SU-DHL-6 (cell line): ENCODE measurements around the gene GNAS.

Experiments
- H2AFZ ChIP-seq: fragments of 200-600 bp; sonication (generic); 2 replicates; pipeline ENCODE4 v1.6.1; 2014; ENCODE audit warnings: low read depth, mild to moderate bottlenecking, moderate library complexity, mixed read lengths, antibody characterized with exemption, low read length; ENCODE audit not compliant: severe bottlenecking
- H3F3A ChIP-seq: fragments of 200-600 bp; shearing (Covaris generic); 2 replicates; pipeline ENCODE4 v1.6.0; 2016; ENCODE audit warnings: antibody characterized with exemption, mild to moderate bottlenecking; ENCODE audit not compliant: insufficient read depth
- H3K27ac ChIP-seq: fragments of 200-600 bp; sonication (generic); 2 replicates; pipeline ENCODE4 v1.5.1; 2016; ENCODE audit warnings: low read depth, mild to moderate bottlenecking, low read length, moderate library complexity, mixed read lengths
- H3K27me3 ChIP-seq: fragments of 200-600 bp; sonication (generic), shearing (Covaris generic); 2 replicates; pipeline ENCODE4 v1.6.0; 2014; ENCODE audit warnings: mild to moderate bottlenecking, low read length
- H3K36me3 ChIP-seq: fragments of 200-600 bp; sonication (generic); 2 replicates; pipeline ENCODE4 v1.6.1; 2014; ENCODE audit warnings: mild to moderate bottlenecking, low read length, mixed read lengths
- H3K4me2 ChIP-seq: fragments of 300-600, 200-600 bp; shearing (Covaris generic), sonication (generic); 2 replicates; pipeline ENCODE4 v1.6.0; 2014; ENCODE audit warnings: low read length, low read depth, mild to moderate bottlenecking; ENCODE audit not compliant: poor library complexity, severe bottlenecking
- H3K4me3 ChIP-seq: fragments of 200-600 bp; sonication (generic); 2 replicates; pipeline ENCODE4 v1.5.1; 2014; ENCODE audit warnings: antibody characterized with exemption, low read length, mild to moderate bottlenecking, mixed read lengths; ENCODE audit not compliant: insufficient read depth, poor library complexity, severe bottlenecking
- H3K79me2 ChIP-seq: fragments of 200-600 bp; sonication (generic); 2 replicates; pipeline ENCODE4 v1.6.1; 2014; ENCODE audit warnings: mild to moderate bottlenecking, low read length, moderate library complexity; ENCODE audit not compliant: insufficient read depth
- H3K9ac ChIP-seq: fragments of 200-600 bp; sonication (generic); 2 replicates; pipeline ENCODE4 v1.7.0; 2014; ENCODE audit warnings: mild to moderate bottlenecking, low read length
- H3K9me2 ChIP-seq: fragments of 200-600 bp; sonication (generic); replicated peaks from 2 replicates; pipeline ENCODE4 v1.6.1; 2014; ENCODE audit warnings: low read length; ENCODE audit not compliant: insufficient read depth
- H3K9me3 ChIP-seq: fragments of 200-600 bp; sonication (generic); 2 replicates; pipeline ENCODE4 v1.6.1; 2014; ENCODE audit warnings: low read length, mixed read lengths; ENCODE audit not compliant: insufficient read depth
- H4K20me1 ChIP-seq: fragments of 200-600 bp; sonication (generic); 2 replicates; pipeline ENCODE4 v1.6.1; 2014; ENCODE audit warnings: low read depth, mild to moderate bottlenecking, antibody characterized with exemption, low read length, moderate library complexity, mixed read lengths
- EZH2phosphoT487 ChIP-seq: fragments of 200-600 bp; sonication (generic), shearing (Covaris generic); conservative IDR thresholded peaks from 2 replicates; pipeline ENCODE4 v1.6.1; 2018; ENCODE audit warnings: mild to moderate bottlenecking, antibody characterized with exemption, low read length, moderate library complexity, mixed read lengths
- TF ChIP-seq, protein P1 (sequence below): fragments of 200-600 bp; sonication (generic); IDR thresholded peaks from one replicate; pipeline ENCODE4 v1.5.1; 2017; ENCODE audit warnings: antibody characterized with exemption, mild to moderate bottlenecking, low read length, moderate library complexity; ENCODE audit not compliant: insufficient read depth, poor library complexity, severe bottlenecking

The GNAS gene

DNA sequence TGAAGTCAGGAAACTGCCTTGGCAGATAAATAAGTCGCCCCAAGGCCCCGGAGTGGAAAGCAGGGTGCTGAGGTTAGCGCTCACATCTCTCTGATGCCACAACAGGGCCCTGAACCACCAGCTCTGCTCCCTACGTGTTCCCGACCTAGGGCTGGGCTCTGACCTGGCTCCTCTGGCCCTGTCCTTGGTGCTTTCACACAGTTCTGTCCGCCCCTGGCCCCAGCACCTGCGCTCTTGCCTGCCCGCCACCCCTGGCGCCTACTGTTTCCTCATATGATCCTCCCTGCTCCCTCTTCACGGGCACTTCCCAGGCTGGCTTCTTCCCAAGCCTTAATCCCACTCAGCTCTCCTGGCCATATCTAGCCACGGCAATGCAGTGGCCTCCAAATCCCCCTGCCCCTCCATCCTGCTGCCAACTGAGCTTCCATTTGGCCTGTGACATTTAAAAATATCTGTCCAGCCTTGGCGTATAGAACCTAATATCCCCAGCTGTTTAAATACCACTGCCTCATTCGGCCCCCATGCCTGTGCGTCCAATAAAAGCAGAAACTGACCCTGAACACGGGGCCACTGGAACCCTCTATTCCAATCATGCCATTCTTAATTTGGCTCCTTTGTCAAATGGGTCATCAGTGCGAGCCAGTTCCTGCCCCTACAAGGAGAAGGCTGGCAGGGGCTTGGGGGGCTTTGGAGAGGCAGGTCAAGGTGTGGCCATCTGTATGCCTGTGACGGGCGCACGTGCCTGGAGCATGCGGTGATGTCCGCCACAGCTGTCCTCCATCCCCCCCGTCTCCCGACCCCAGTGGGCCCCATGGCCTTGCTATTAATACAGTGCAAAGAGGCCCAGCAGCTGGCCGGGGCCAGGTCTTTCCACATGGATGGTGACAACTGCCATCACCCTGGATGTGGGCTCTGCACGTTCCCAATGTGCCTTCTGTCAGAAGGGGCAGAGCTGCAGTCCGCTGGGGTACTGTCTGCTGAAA lies 29.5 kb upstream of the GNAS start:
- Histone ChIP-seq H3K36me3 (no peaks in the 10 kb centered on the region), H3K9me2 (no peaks in the 10 kb centered on the region), H3K9ac (no peak overlapping the region), H3K27me3 (no peaks in the 10 kb centered on the region), H3K9me3 (no peaks in the 10 kb centered on the region), H3F3A (no peaks in the 10 kb centered on the region), H3K4me2 (no peak overlapping the region), H2AFZ (no peak overlapping the region), H3K27ac (no peak overlapping the region), H4K20me1 (no peaks in the 10 kb centered on the region), H3K79me2 (no peaks in the 10 kb centered on the region), H3K4me3 (no peak overlapping the region)
- TF ChIP-seq, protein P1, sequence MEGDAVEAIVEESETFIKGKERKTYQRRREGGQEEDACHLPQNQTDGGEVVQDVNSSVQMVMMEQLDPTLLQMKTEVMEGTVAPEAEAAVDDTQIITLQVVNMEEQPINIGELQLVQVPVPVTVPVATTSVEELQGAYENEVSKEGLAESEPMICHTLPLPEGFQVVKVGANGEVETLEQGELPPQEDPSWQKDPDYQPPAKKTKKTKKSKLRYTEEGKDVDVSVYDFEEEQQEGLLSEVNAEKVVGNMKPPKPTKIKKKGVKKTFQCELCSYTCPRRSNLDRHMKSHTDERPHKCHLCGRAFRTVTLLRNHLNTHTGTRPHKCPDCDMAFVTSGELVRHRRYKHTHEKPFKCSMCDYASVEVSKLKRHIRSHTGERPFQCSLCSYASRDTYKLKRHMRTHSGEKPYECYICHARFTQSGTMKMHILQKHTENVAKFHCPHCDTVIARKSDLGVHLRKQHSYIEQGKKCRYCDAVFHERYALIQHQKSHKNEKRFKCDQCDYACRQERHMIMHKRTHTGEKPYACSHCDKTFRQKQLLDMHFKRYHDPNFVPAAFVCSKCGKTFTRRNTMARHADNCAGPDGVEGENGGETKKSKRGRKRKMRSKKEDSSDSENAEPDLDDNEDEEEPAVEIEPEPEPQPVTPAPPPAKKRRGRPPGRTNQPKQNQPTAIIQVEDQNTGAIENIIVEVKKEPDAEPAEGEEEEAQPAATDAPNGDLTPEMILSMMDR: no peak
- no peak for TF ChIP-seq EZH2phosphoT487

DNA sequence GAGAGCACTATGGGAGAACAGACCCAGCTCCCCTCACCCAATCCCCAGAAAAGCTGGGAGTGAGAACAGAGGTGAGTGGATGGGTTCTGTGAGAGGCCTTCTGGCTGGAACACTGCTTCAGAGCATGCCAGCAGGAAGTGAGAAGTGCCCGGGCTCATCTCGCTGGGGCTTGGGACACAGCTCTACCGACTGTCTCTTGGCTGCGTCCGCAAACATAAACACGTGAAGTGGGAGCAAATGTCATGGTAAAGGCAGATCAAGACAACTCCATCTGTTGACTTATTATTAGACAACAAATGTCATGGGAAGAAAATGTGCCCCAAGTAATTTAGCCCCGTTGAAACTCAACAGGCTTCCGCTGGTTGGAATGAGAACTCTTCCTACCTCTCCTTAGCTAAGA lies 27.7 kb upstream of the GNAS start:
- no peak overlapping the region for H3K27ac ChIP-seq
- peaks cover 5% of the 10 kb centered on the region; the same call in 1 of the 2 replicates for H3K79me2 ChIP-seq
- no peak overlapping the region for H2AFZ ChIP-seq
- H3K9me2 ChIP-seq: no peaks in the 10 kb centered on the region
- no peaks in the 10 kb centered on the region for H4K20me1 ChIP-seq
- no peak overlapping the region for H3K4me3 ChIP-seq
- no peaks in the 10 kb centered on the region for H3F3A ChIP-seq
- H3K9me3 ChIP-seq: no peaks in the 10 kb centered on the region
- no peak for TF ChIP-seq EZH2phosphoT487
- TF ChIP-seq, protein P1: no peak
- no peaks in the 10 kb centered on the region for H3K27me3 ChIP-seq
- H3K36me3 ChIP-seq: no peaks in the 10 kb centered on the region
- H3K9ac ChIP-seq: no peak overlapping the region
- no peak overlapping the region for H3K4me2 ChIP-seq

DNA sequence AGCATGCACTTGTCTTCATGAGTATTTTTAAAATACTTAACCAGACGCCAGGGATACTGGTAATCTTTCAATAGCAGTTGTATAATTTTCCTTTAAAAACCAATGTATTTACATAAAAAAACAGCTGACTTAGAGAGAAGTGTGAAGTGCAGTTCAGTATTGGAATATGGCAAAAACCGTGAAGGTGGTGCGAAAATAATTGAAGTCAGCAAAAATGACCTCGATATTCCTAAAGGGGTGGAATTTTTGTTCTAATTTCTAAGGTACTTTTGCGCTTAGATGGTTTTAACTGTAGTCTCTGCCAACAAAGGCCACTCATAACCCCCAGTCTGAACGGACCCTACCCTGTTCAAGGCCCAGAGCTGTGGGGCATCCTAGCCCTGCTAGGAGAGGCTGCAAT lies 27.1 kb upstream of the GNAS start:
- no peak overlapping the region for H3K9ac ChIP-seq
- H3K9me2 ChIP-seq: no peaks in the 10 kb centered on the region
- H3K27ac ChIP-seq: no peak overlapping the region
- peaks cover 9% of the 10 kb centered on the region; the same call in 1 of the 2 replicates for H3K79me2 ChIP-seq
- no peaks in the 10 kb centered on the region for H3F3A ChIP-seq
- H3K4me2 ChIP-seq: no peak overlapping the region
- H4K20me1 ChIP-seq: no peaks in the 10 kb centered on the region
- H3K27me3 ChIP-seq: no peaks in the 10 kb centered on the region
- no peaks in the 10 kb centered on the region for H3K9me3 ChIP-seq
- H3K36me3 ChIP-seq: no peaks in the 10 kb centered on the region
- no peak overlapping the region for H2AFZ ChIP-seq
- TF ChIP-seq, protein P1: no peak
- TF ChIP-seq EZH2phosphoT487: no peak
- H3K4me3 ChIP-seq: no peak overlapping the region
